Astrocyte (in vitro differentiated cells and primary cell): Measurements from ENCODE around the gene CD200. TPM values are rescaled to one million over a fixed set of nuclear protein-coding genes. Genes with fewer than 3 reads are reported as not detected.

Experiments used
- DNase-seq: peaks from one replicate; pipeline ENCODE4 v3.0.0-alpha.2; 2010; ENCODE audit warnings: low read depth
- FAIRE-seq: peaks from 2 replicates; lab custom pipeline; 2011; peaks lifted over from hg19 to GRCh38; lab: Jason Lieb, UNC
- H2AFZ ChIP-seq: 2 replicates; pipeline ENCODE4 v1.6.0; 2012; ENCODE audit warnings: low read depth, low read length, inconsistent platforms
- H3K27ac ChIP-seq: 2 replicates; pipeline ENCODE4 v1.5.1; 2011; ENCODE audit warnings: low read depth, low read length, inconsistent platforms
- H3K27me3 ChIP-seq: 2 replicates; pipeline ENCODE4 v1.6.0; 2011; ENCODE audit warnings: low read length, inconsistent platforms; ENCODE audit not compliant: insufficient read depth
- H3K36me3 ChIP-seq: 2 replicates; pipeline ENCODE4 v1.5.1; 2011; ENCODE audit warnings: low read length, inconsistent platforms; ENCODE audit not compliant: insufficient read depth
- H3K4me1 ChIP-seq: 2 replicates; pipeline ENCODE4 v1.5.1; 2011; ENCODE audit warnings: low read length, inconsistent platforms; ENCODE audit not compliant: insufficient read depth
- H3K4me2 ChIP-seq: 2 replicates; pipeline ENCODE4 v1.6.0; 2012; ENCODE audit warnings: low read length, inconsistent platforms
- H3K4me3 ChIP-seq: 2 replicates; pipeline ENCODE4 v1.5.1; 2011; ENCODE audit warnings: low read depth, mild to moderate bottlenecking, low read length, inconsistent platforms; ENCODE audit not compliant: insufficient read depth
- H3K79me2 ChIP-seq: 2 replicates; pipeline ENCODE4 v1.6.0; 2012; ENCODE audit warnings: mild to moderate bottlenecking, low read length, inconsistent platforms; ENCODE audit not compliant: insufficient read depth
- H3K9ac ChIP-seq: 2 replicates; pipeline ENCODE4 v1.6.0; 2012; ENCODE audit warnings: mild to moderate bottlenecking, low read length, inconsistent platforms
- H3K9me3 ChIP-seq: 2 replicates; pipeline ENCODE4 v1.5.1; 2012; ENCODE audit warnings: low read depth, mild to moderate bottlenecking, low read length, inconsistent platforms; ENCODE audit not compliant: insufficient read depth
- H4K20me1 ChIP-seq: 2 replicates; pipeline ENCODE4 v1.6.0; 2012; ENCODE audit warnings: low read length, inconsistent platforms; ENCODE audit not compliant: insufficient read depth
- H3K27ac Mint-ChIP-seq: one replicate; pipeline ENCODE4 v1.8.0; 2021; ENCODE audit warnings: mild to moderate bottlenecking, mixed read lengths; ENCODE audit not compliant: unreplicated experiment
- H3K27me3 Mint-ChIP-seq: one replicate; pipeline ENCODE4 v1.8.0; 2021; ENCODE audit warnings: low read depth, mixed read lengths; ENCODE audit not compliant: unreplicated experiment
- H3K36me3 Mint-ChIP-seq: one replicate; pipeline ENCODE4 v1.8.0; 2021; ENCODE audit warnings: low read depth, mixed read lengths; ENCODE audit not compliant: unreplicated experiment
- H3K4me1 Mint-ChIP-seq: one replicate; pipeline ENCODE4 v1.8.0; 2021; ENCODE audit warnings: low read depth, mixed read lengths; ENCODE audit not compliant: unreplicated experiment
- H3K4me3 Mint-ChIP-seq: one replicate; pipeline ENCODE4 v1.8.0; 2021; ENCODE audit warnings: mild to moderate bottlenecking, moderate library complexity, mixed read lengths; ENCODE audit not compliant: unreplicated experiment
- H3K9me3 Mint-ChIP-seq: one replicate; pipeline ENCODE4 v1.8.0; 2021; ENCODE audit warnings: mild to moderate bottlenecking, mixed read lengths; ENCODE audit not compliant: unreplicated experiment
- EZH2 ChIP-seq: IDR thresholded peaks from 2 replicates; pipeline ENCODE4 v1.6.1; 2012; ENCODE audit warnings: mild to moderate bottlenecking, low read length, inconsistent platforms; ENCODE audit not compliant: insufficient read depth
- total RNA-seq: library from RNA; stranded (reverse); gene quantifications from 2 replicates; pipeline ENCODE4 v1.2.1, GENCODE V29; 2021
- TF ChIP-seq, protein P1 (sequence below): IDR thresholded peaks from 2 replicates; pipeline ENCODE4 v1.5.1; 2011; ENCODE audit warnings: low read depth, mild to moderate bottlenecking, inconsistent platforms, low read length, moderate library complexity; ENCODE audit not compliant: insufficient read depth

Gene CD200
- total RNA-seq, 1 donor from 2014 or later = 11.1 TPM

- Histone ChIP-seq H3K79me2 (no peaks in the 10 kb centered on the region), H3K36me3 (no peaks in the 10 kb centered on the region), H3K9me3 (no peaks in the 10 kb centered on the region), H3K9ac (no peak overlapping the region), H3K4me2 (no peak overlapping the region), H3K27me3 (no peaks in the 10 kb centered on the region), H2AFZ (no peak overlapping the region), H3K27ac (no peak overlapping the region), H3K4me1 (peaks cover 4% of the 10 kb centered on the region), H3K4me3 (no peak overlapping the region), H4K20me1 (no peaks in the 10 kb centered on the region)
- no peak for DNase-seq
- Mint-ChIP-seq H3K36me3 (peaks cover 3% of the 10 kb centered on the region), H3K4me3 (no peak overlapping the region), H3K27me3 (no peaks in the 10 kb centered on the region), H3K9me3 (no peaks in the 10 kb centered on the region), H3K4me1 (peaks cover 23% of the 10 kb centered on the region), H3K27ac (no peak overlapping the region)
- TF ChIP-seq, protein P1, sequence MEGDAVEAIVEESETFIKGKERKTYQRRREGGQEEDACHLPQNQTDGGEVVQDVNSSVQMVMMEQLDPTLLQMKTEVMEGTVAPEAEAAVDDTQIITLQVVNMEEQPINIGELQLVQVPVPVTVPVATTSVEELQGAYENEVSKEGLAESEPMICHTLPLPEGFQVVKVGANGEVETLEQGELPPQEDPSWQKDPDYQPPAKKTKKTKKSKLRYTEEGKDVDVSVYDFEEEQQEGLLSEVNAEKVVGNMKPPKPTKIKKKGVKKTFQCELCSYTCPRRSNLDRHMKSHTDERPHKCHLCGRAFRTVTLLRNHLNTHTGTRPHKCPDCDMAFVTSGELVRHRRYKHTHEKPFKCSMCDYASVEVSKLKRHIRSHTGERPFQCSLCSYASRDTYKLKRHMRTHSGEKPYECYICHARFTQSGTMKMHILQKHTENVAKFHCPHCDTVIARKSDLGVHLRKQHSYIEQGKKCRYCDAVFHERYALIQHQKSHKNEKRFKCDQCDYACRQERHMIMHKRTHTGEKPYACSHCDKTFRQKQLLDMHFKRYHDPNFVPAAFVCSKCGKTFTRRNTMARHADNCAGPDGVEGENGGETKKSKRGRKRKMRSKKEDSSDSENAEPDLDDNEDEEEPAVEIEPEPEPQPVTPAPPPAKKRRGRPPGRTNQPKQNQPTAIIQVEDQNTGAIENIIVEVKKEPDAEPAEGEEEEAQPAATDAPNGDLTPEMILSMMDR = no peak
- TF ChIP-seq EZH2 = no peak
- FAIRE-seq = no peak
Observed at GRCh38 chr3:112366522-112366921, 33.6 kb downstream of the CD200 start.

DNA sequence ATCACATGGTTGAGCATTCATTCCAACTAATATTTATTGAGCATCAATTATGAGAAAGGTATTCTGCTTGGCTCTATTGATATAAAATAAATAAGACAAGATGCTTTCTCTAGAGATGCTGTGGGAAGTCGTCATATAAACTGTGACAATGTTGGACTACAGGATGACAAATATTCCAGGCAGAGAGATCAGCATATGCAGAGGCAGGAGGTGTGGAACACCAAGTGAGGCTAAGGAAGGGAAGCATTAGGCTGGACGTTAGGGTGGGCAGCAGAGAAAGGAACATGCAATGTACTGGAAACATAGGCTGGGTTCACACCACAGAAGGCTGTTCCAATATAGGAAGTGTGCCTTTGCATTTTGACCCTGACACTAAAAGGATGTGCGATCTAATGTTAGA lies 38.6 kb downstream of the CD200 start:
- FAIRE-seq = no peak
- Histone ChIP-seq H3K36me3 (no peaks in the 10 kb centered on the region), H3K4me1 (no peaks in the 10 kb centered on the region), H3K9ac (no peak overlapping the region), H3K9me3 (no peaks in the 10 kb centered on the region), H3K27me3 (no peaks in the 10 kb centered on the region), H3K79me2 (no peaks in the 10 kb centered on the region), H4K20me1 (no peaks in the 10 kb centered on the region), H3K4me3 (no peak overlapping the region), H3K4me2 (no peak overlapping the region), H2AFZ (no peak overlapping the region), H3K27ac (no peak overlapping the region)
- DNase-seq = no peak
- no peak overlapping the region for H3K27ac Mint-ChIP-seq
- TF ChIP-seq EZH2 = no peak
- TF ChIP-seq, protein P1 = no peak
- no peak overlapping the region for H3K4me3 Mint-ChIP-seq
- peaks cover under 1% of the 10 kb centered on the region for H3K4me1 Mint-ChIP-seq
- H3K36me3 Mint-ChIP-seq = peaks cover under 1% of the 10 kb centered on the region
- H3K9me3 Mint-ChIP-seq = no peaks in the 10 kb centered on the region
- H3K27me3 Mint-ChIP-seq = no peaks in the 10 kb centered on the region

DNA sequence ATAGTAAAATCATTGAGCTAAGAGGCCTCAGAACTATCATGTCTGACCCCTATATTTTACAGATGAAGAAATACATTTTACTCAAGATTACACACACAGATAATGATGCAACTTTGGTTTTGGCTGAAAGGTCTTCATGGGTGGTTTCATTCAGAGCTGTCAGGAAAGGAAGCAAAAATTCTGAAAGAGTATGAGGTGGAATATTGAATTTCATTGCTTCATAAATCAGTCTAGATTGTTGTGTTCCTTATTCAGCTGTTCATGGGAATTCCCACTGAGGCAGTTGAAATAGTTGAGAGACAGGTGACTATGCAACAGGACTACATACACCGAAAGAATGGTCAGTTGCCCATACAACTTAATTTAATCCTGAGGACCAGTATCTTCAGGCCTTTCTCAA lies 39.4 kb downstream of the CD200 start:
- H3K9me3 Mint-ChIP-seq = no peaks in the 10 kb centered on the region
- no peaks in the 10 kb centered on the region for H3K4me1 Mint-ChIP-seq
- Histone ChIP-seq H4K20me1 (no peaks in the 10 kb centered on the region), H3K9me3 (no peaks in the 10 kb centered on the region), H3K9ac (no peak overlapping the region), H3K79me2 (no peaks in the 10 kb centered on the region), H3K27ac (no peak overlapping the region), H3K36me3 (no peaks in the 10 kb centered on the region), H3K4me2 (no peak overlapping the region), H3K27me3 (no peaks in the 10 kb centered on the region), H3K4me1 (peaks cover 3% of the 10 kb centered on the region), H2AFZ (no peak overlapping the region), H3K4me3 (no peak overlapping the region)
- FAIRE-seq (no peak), DNase-seq (no peak)
- TF ChIP-seq, protein P1 = no peak
- no peak for TF ChIP-seq EZH2
- H3K36me3 Mint-ChIP-seq = no peaks in the 10 kb centered on the region
- H3K27ac Mint-ChIP-seq = no peak overlapping the region
- H3K4me3 Mint-ChIP-seq = no peak overlapping the region
- no peaks in the 10 kb centered on the region for H3K27me3 Mint-ChIP-seq
